ENCODE results near the gene TUBB2A.
A peak's percentile ranks its signal among the peaks of the same experiment; 100 is the strongest.

GRCh38 chr6:3139090-3139903 is 18.0 kb downstream of the TUBB2A start:
- TF ChIP-seq, protein P1, sequence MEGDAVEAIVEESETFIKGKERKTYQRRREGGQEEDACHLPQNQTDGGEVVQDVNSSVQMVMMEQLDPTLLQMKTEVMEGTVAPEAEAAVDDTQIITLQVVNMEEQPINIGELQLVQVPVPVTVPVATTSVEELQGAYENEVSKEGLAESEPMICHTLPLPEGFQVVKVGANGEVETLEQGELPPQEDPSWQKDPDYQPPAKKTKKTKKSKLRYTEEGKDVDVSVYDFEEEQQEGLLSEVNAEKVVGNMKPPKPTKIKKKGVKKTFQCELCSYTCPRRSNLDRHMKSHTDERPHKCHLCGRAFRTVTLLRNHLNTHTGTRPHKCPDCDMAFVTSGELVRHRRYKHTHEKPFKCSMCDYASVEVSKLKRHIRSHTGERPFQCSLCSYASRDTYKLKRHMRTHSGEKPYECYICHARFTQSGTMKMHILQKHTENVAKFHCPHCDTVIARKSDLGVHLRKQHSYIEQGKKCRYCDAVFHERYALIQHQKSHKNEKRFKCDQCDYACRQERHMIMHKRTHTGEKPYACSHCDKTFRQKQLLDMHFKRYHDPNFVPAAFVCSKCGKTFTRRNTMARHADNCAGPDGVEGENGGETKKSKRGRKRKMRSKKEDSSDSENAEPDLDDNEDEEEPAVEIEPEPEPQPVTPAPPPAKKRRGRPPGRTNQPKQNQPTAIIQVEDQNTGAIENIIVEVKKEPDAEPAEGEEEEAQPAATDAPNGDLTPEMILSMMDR (IDR thresholded peaks at IDR 0.05) = peak in 1 of 3 donors; percentile 14
- TF ChIP-seq POLR2A (IDR thresholded peaks at IDR 0.05) (no peak), POLR2AphosphoS5 (IDR thresholded peaks at IDR 0.05) (peak in 1 of 3 donors; percentile 52)
